Prostate gland (tissue), 2 donors: ENCODE data around the gene SERPINB7. TPM values are rescaled to one million over a fixed set of nuclear protein-coding genes. Genes with fewer than 3 reads are reported as not detected.

Experiments
- DNase-seq: peaks from one replicate; pipeline ENCODE4 v3.0.0-alpha.2; 2019; ENCODE audit warnings: low spot score
- H3K27ac ChIP-seq, 2 donors: fragments of 200-600 bp; sonication (generic); 2 replicates each; pipeline ENCODE4 v1.5.1; 2017 to 2019
- H3K27me3 ChIP-seq: fragments of 200-600 bp; sonication (generic); replicated peaks from 2 replicates; pipeline ENCODE4 v1.5.1; 2019; ENCODE audit not compliant: insufficient read depth
- H3K36me3 ChIP-seq, 2 donors: fragments of 200-600 bp; sonication (generic); 1 replicate in 1 of 2; 2 replicates in 1 of 2; pipeline versions ENCODE4 v1.5.1 to v1.8.1; 2017 to 2019
- H3K4me1 ChIP-seq: fragments of 200-600 bp; sonication (generic); replicated peaks from 2 replicates; pipeline ENCODE4 v1.5.1; 2019
- H3K4me3 ChIP-seq, 2 donors: fragments of 200-600 bp; sonication (generic); 2 replicates each; pipeline ENCODE4 v1.5.1; 2017 to 2019
- H3K9me3 ChIP-seq: fragments of 200-600 bp; sonication (generic); 2 replicates; pipeline ENCODE4 v1.5.1; 2017
- POLR2A ChIP-seq: fragments of 450-650 bp; IDR thresholded peaks from one replicate; pipeline ENCODE4 v1.6.1; 2016; ENCODE audit warnings: antibody characterized with exemption, mild to moderate bottlenecking
- POLR2AphosphoS5 ChIP-seq: sonication (generic); formaldehyde crosslinking; IDR thresholded peaks from one replicate; pipeline ENCODE4 v1.6.1; 2017; ENCODE audit warnings: antibody characterized with exemption
- WGBS: methylation state at CpG from one replicate; pipeline ENCODE4 v1.1.5; 2018; 5-methylcytosine and 5-hydroxymethylcytosine counted together
- intact Hi-C: fragments of 100-400 bp; cut with DNase I; formaldehyde crosslinking; loops from one replicate; pipeline ENCODE4 v1.14.2; 2022
- total RNA-seq, 2 donors: library from RNA; depleted of rRNA; stranded (reverse); fragments of >200 nt; gene quantifications; one replicate each; pipeline ENCODE4 v1.1.0, GENCODE V29; 2016
- TF ChIP-seq, protein P1 (sequence below), 4 experiments: fragments of 200-600 bp in 2 of 4; fragments of 450-650 bp in 2 of 4; sonication (generic) in 2 of 4; IDR thresholded peaks; 1 replicate in 3 of 4; 2 replicates in 1 of 4; pipeline ENCODE4 v1.5.1; 2016 to 2019; ENCODE audit warnings: antibody characterized with exemption in 4 of 4, mild to moderate bottlenecking in 2 of 4, moderate library complexity in 2 of 4

Gene SERPINB7
- total RNA-seq, 2 donors from 2014 or later = 0.97 TPM; not detected in 1

DNA sequence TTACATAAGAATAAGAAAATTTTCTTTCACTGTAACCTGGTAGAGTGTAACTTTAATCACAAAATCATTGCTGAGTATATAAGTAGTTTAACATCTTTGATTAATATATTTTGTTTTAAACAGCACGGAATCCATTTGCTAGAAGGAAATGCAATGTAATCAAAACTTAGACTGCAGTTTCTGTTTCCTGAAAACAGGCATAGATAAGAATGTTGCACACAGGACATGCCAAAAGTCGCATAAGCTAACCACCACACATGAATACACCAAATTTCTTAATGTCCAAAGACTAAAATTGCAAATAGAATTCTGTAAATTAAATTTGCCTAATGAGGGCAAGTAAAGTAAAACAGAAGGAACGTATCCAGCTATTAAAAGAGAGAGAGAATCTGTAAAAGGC, 61.2 kb downstream of the SERPINB7 start:
- TF ChIP-seq, protein P1, sequence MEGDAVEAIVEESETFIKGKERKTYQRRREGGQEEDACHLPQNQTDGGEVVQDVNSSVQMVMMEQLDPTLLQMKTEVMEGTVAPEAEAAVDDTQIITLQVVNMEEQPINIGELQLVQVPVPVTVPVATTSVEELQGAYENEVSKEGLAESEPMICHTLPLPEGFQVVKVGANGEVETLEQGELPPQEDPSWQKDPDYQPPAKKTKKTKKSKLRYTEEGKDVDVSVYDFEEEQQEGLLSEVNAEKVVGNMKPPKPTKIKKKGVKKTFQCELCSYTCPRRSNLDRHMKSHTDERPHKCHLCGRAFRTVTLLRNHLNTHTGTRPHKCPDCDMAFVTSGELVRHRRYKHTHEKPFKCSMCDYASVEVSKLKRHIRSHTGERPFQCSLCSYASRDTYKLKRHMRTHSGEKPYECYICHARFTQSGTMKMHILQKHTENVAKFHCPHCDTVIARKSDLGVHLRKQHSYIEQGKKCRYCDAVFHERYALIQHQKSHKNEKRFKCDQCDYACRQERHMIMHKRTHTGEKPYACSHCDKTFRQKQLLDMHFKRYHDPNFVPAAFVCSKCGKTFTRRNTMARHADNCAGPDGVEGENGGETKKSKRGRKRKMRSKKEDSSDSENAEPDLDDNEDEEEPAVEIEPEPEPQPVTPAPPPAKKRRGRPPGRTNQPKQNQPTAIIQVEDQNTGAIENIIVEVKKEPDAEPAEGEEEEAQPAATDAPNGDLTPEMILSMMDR (IDR thresholded peaks at IDR 0.05) = no peak
- TF ChIP-seq POLR2A = no peak
- no peak for TF ChIP-seq POLR2AphosphoS5
- H3K36me3 ChIP-seq = no peaks in the 10 kb centered on the region
- H3K27me3 ChIP-seq = no peaks in the 10 kb centered on the region
- no peak overlapping the region for H3K4me3 ChIP-seq
- H3K9me3 ChIP-seq = no peaks in the 10 kb centered on the region
- intact Hi-C loops = no loop called here
- H3K27ac ChIP-seq = no peak overlapping the region
- H3K4me1 ChIP-seq = no peaks in the 10 kb centered on the region
- DNase-seq = no peak
- WGBS = 71% methylated on average over 3 of the region's 3 CpGs

DNA sequence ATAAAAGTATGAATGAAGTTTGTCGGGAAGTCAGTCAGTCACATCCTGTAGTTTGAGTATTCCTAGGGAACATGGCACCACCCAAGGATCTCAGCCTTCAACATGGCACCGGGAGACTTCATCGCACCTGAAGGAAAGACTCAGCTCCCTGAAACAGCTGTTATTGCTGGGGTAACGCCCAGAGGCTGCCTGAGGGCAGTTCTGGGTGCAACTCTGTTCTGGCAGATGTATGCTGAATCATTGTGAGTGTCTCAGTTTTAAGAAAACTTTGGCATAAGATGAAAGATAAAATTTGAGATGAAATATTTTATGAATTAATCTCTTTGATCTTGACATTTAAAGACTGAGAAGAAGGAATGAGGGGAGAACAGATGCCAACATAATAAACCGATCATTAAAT, 62.4 kb downstream of the SERPINB7 start:
- 53% methylated on average over 5 of the region's 5 CpGs for WGBS
- H3K4me1 ChIP-seq = no peaks in the 10 kb centered on the region
- TF ChIP-seq POLR2AphosphoS5 (no peak), POLR2A (no peak)
- TF ChIP-seq, protein P1 (IDR thresholded peaks at IDR 0.05) = no peak
- H3K4me3 ChIP-seq = no peak overlapping the region
- H3K27me3 ChIP-seq = no peaks in the 10 kb centered on the region
- no peak overlapping the region for H3K27ac ChIP-seq
- no peak for DNase-seq
- no peaks in the 10 kb centered on the region for H3K9me3 ChIP-seq
- no peaks in the 10 kb centered on the region for H3K36me3 ChIP-seq
- intact Hi-C loops = no loop called here

- Histone ChIP-seq H3K36me3 (no peaks in the 10 kb centered on the region), H3K4me1 (no peaks in the 10 kb centered on the region), H3K27me3 (no peaks in the 10 kb centered on the region), H3K9me3 (no peaks in the 10 kb centered on the region), H3K4me3 (no peak overlapping the region), H3K27ac (no peak overlapping the region)
- TF ChIP-seq, protein P1 (IDR thresholded peaks at IDR 0.05) = no peak
- no peak for TF ChIP-seq POLR2A
- no peak for TF ChIP-seq POLR2AphosphoS5
- 73% methylated on average over 7 of the region's 7 CpGs for WGBS
- intact Hi-C loops = no loop called here
- no peak for DNase-seq
These were observed 67.8 kb downstream of the SERPINB7 start for GRCh38 chr18:63843008-63843407.

- WGBS = 6% methylated on average over 3 of the region's 3 CpGs
- Histone ChIP-seq H3K27ac (no peak overlapping the region), H3K9me3 (no peaks in the 10 kb centered on the region), H3K36me3 (no peaks in the 10 kb centered on the region), H3K4me3 (no peak overlapping the region), H3K4me1 (no peaks in the 10 kb centered on the region), H3K27me3 (no peaks in the 10 kb centered on the region)
- DNase-seq = no peak
- intact Hi-C loops = no loop called here
- TF ChIP-seq POLR2A = no peak
- TF ChIP-seq, protein P1 (IDR thresholded peaks at IDR 0.05) = peak in 2 of 4 experiments; percentile 38 to 51
- no peak for TF ChIP-seq POLR2AphosphoS5
These were observed 69.0 kb downstream of the SERPINB7 start for GRCh38 chr18:63844254-63844653.

GRCh38 chr18:63848159-63848558, 72.9 kb downstream of the SERPINB7 start:
- Histone ChIP-seq H3K36me3 (no peaks in the 10 kb centered on the region), H3K4me1 (no peaks in the 10 kb centered on the region), H3K9me3 (no peaks in the 10 kb centered on the region), H3K27me3 (no peaks in the 10 kb centered on the region), H3K4me3 (no peak overlapping the region), H3K27ac (no peak overlapping the region)
- intact Hi-C loops = no loop called here
- WGBS = 2% methylated on average over 2 of the region's 2 CpGs
- peak; percentile 60 for DNase-seq
- TF ChIP-seq POLR2AphosphoS5 (peak; percentile 75), POLR2A (no peak)
- TF ChIP-seq, protein P1 (IDR thresholded peaks at IDR 0.05) = peak in 3 of 4 experiments; percentile 49 to 78 (median 74)
